Activated CD4-positive, alpha-beta memory T cell treated with anti-CD3 and anti-CD28 coated beads, Interleukin-2, amount 10 ng/mL, durations not matched to agents 7 days and 5 days (primary cell): Measurements from ENCODE around the gene DGKG. TPM values are rescaled to one million over a fixed set of nuclear protein-coding genes. Genes with fewer than 3 reads are reported as not detected.

Experiments used
- total RNA-seq, 2 experiments: library from RNA; stranded (reverse); gene quantifications; one replicate each; pipeline ENCODE4 v1.2.3, GENCODE V29; 2021

Gene DGKG
- total RNA-seq, 2 experiments from 2014 or later, result 0.13 to 0.58 TPM

Other genes starting within 250 kb of the DGKG start
- 1 to 10 TPM; 4.1 to 4.8 TPM for gene CRYGS, start 182.1 kb upstream of the DGKG start, total RNA-seq
- 10 to 100 TPM; 11.9 to 13.5 TPM for gene TBCCD1, start 205.1 kb upstream of the DGKG start, total RNA-seq
- 10 to 100 TPM; 50.7 to 55.7 TPM for gene DNAJB11, start 208.5 kb upstream of the DGKG start, total RNA-seq